NOMO-1 (cell line): ENCODE results near the gene KRT72.

Source experiments
- DNase-seq, 2 experiments: peaks; one replicate each; lab custom pipeline; 2025; ENCODE audit not compliant: unreplicated experiment in 2 of 2; lab: John Stamatoyannopoulos, UW

KRT72 gene

GRCh38 chr12:52551216-52551865, 49.9 kb downstream of the KRT72 start:
- DNase-seq, result no peak

GRCh38 chr12:52546126-52546525, 55.1 kb downstream of the KRT72 start:
- DNase-seq, result no peak

GRCh38 chr12:52543985-52544883, 57.0 kb downstream of the KRT72 start:
- DNase-seq, result no peak

GRCh38 chr12:52542785-52543318, 58.4 kb downstream of the KRT72 start:
- no peak for DNase-seq

GRCh38 chr12:52542157-52542556, 59.1 kb downstream of the KRT72 start:
- DNase-seq, result no peak

GRCh38 chr12:52541709-52542108, 59.6 kb downstream of the KRT72 start:
- DNase-seq, result no peak

GRCh38 chr12:52540531-52540930, 60.7 kb downstream of the KRT72 start:
- no peak for DNase-seq

GRCh38 chr12:52539821-52540173, 61.5 kb downstream of the KRT72 start:
- no peak for DNase-seq

GRCh38 chr12:52539083-52539820, 62.0 kb downstream of the KRT72 start:
- DNase-seq, result no peak

GRCh38 chr12:52537101-52537500, 64.2 kb downstream of the KRT72 start:
- no peak for DNase-seq
